ENCODE results near the gene ZNF599. TPM values are rescaled to one million over a fixed set of nuclear protein-coding genes. Genes with fewer than 3 reads are reported as not detected.

ZNF599 gene
- total RNA-seq = 14.3 TPM

DNA sequence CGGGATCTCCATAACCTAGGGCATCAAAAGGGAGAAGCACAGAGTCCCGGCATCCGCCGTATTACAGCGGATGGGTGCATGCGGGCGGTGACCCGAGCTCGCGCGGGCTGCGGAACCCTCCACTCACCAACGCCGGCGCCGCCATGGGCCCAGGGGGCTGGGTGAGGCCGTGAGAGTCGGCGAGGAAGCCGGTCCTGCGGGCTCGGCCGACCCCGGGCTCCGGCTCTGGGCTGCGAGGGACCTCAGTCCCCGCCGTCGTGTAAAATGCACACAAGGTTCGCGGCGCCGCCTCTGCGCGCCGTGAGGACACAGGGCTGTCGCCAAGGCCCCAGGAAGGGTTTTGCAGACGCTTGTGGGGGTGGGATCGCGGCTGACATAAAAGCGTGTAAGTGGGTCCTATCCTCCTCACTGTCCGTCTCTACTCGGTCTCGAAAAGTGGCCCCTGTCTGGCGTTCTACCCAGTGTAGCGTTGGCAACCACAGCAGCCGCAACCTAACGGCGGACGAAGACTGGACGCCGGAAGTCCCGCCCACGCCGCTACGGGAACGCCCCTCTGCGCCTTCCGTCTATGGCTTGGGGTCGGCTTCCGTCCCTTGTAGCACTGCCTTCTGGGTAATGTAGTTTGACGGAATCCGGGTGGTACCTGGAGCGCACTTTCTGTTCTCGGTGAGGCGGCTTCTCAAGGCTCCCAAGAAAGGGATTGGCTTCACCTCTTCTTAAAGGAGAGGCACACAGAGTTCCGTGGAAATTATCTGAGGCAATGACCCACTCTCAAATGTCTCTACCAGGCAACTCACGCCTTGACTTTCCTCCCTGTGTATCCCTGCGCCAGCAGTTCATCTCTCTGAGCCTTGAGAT, at the start of gene ZNF599:
ZNF599 (minus strand) TSS at position 519 of the 858 bp plus-strand sequence; CDS start at position 145, 374 bp downstream.

DNA sequence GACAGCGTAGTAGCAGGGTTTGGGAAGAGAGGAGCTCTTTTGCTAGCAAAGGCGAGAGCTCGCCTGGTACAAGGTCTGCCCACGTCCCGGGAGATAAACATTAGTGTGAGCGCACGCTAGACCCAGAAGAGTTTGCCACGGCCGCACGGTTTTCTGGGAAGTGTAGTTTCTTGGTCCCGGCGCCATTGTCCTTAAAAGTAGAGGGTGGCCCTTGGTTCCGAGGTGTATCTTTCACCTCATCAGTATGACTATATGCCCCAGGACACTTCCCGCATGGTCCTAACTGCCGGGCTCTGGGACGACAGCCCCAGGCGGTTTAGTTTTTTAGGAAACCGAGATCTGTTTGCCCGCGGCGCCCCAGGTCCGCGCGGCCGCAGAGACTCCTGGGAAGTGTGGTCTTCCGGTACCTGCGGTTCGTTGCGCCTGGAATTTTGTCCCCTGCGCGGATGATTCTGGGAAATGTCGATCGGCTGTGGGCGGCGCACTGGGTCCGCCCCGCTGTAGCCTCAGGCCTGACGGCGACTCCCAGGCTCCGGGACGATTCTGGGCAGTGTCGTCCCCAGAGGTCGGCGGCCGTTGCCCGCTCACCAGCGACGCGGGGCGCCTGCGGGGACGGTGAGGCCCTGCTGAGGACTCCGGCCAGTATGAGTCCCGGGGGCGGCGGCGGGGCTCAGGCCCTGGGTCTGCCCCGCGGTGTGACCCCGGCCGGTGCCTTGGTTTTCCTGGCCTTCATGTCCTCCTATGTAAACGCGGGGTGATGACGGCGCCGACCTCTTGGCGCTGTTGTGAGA, 39.1 kb downstream of the ZNF599 start, which contains the start of gene ZNF181:
ZNF181 (plus strand) TSS at position 498 of the 791 bp plus-strand sequence. CDS start 795 bp downstream, outside the sequence.

Other genes with a start within 250 kb of the ZNF599 start
- 1.2 TPM for gene SCGB2B2, start 96.1 kb downstream of the ZNF599 start, total RNA-seq
- 54.7 TPM for gene ZNF302, start 95.5 kb downstream of the ZNF599 start, total RNA-seq
- gene ZNF181, start 39.0 kb downstream of the ZNF599 start, total RNA-seq = 30.9 TPM
- gene ZNF30, start 153.7 kb upstream of the ZNF599 start, total RNA-seq = 9.0 TPM
- 16.6 TPM for gene ZNF792, start 191.0 kb upstream of the ZNF599 start, total RNA-seq
- 47.1 TPM for gene GRAMD1A, start 227.1 kb upstream of the ZNF599 start, total RNA-seq

Data from diencephalon (tissue), 1 donor.